A549 (cell line): ENCODE data around the gene GIT2. TPM values are rescaled to one million over a fixed set of nuclear protein-coding genes. Genes with fewer than 3 reads are reported as not detected.

ENCODE experiments used
- ATAC-seq, 2 experiments: fragments of 200-7000 bp in 1 of 2; fragments of >200 bp in 1 of 2; cut with Nextera tagmentation in 1 of 2; cut with Tn5 transposase in 1 of 2; 3 replicates each; pipeline versions ENCODE4 v1.8.0 to v1.9.1; 2018 to 2020; ENCODE audit warnings: mild to moderate bottlenecking in 1 of 2, moderate library complexity in 1 of 2
- CTCF ChIA-PET: fragments of 300-600 bp; sonication (Branson Sonifier 250); formaldehyde crosslinking; extraction: SDS; loops from one replicate; lab custom pipeline; 2021; ENCODE audit warnings: antibody characterized with exemption, inconsistent platforms; lab: Yijun Ruan, JAX
- POLR2A ChIA-PET: fragments of 350-600 bp; formaldehyde crosslinking; extraction: SDS; loops from one replicate; lab custom pipeline; 2021; ENCODE audit warnings: antibody characterized with exemption, inconsistent platforms; lab: Yijun Ruan, JAX
- DNase-seq, 2 experiments: peaks; one replicate each; pipeline versions ENCODE4 v3.0.0 to v3.0.0-alpha.2; 2011 to 2016; ENCODE audit warnings: low read depth in 1 of 2, low spot score in 1 of 2
- FAIRE-seq: peaks from 2 replicates; lab custom pipeline; 2011; peaks lifted over from hg19 to GRCh38; lab: Jason Lieb, UNC
- H3K27ac ChIP-seq, 2 experiments: fragments of >200 bp; sonication (Bioruptor Twin); formaldehyde crosslinking; 3 replicates each; pipeline ENCODE4 v1.5.1; 2016 to 2017
- H3K4me1 ChIP-seq: fragments of >200 bp; sonication (Bioruptor Twin); formaldehyde crosslinking; 3 replicates; pipeline ENCODE4 v1.6.1; 2016
- H3K4me2 ChIP-seq: fragments of >200 bp; sonication (Bioruptor Twin); formaldehyde crosslinking; 3 replicates; pipeline ENCODE4 v1.6.1; 2016
- H3K4me3 ChIP-seq: fragments of >200 bp; sonication (Bioruptor Twin); formaldehyde crosslinking; 3 replicates; pipeline ENCODE4 v1.5.1; 2016
- H3K9me3 ChIP-seq: fragments of >200 bp; sonication (Bioruptor Twin); formaldehyde crosslinking; 3 replicates; pipeline ENCODE4 v1.6.1; 2016
- BCL3 ChIP-seq: fragments of >200 bp; sonication (Bioruptor Twin); formaldehyde crosslinking; IDR thresholded peaks from 3 replicates; pipeline ENCODE4 v1.6.1; 2016
- CEBPB ChIP-seq, 2 experiments: fragments of >200 bp in 1 of 2; sonication (Bioruptor Twin) in 1 of 2; formaldehyde crosslinking in 1 of 2; IDR thresholded peaks; 2 replicates each; pipeline ENCODE4 v1.6.1; 2012 to 2016
- CHD4 ChIP-seq: fragments of 200-600 bp; sonication (generic); IDR thresholded peaks from 2 replicates; pipeline ENCODE4 v1.6.1; 2016; ENCODE audit warnings: antibody characterized with exemption, mild to moderate bottlenecking, borderline replicate concordance
- EP300 ChIP-seq, 2 experiments: fragments of >200 bp; sonication (Bioruptor Twin); formaldehyde crosslinking; IDR thresholded peaks; 2 replicates in 1 of 2; 3 replicates in 1 of 2; pipeline ENCODE4 v1.6.1; 2016 to 2017
- ESRRA ChIP-seq: fragments of 150-350 bp; IDR thresholded peaks from 2 replicates; pipeline ENCODE4 v1.6.1; 2014; ENCODE audit warnings: mild to moderate bottlenecking, low read length, borderline replicate concordance
- FOSB ChIP-seq: fragments of 250-450 bp; sonication (Bioruptor Pico); IDR thresholded peaks from 2 replicates; pipeline ENCODE4 v1.5.0; 2020; ENCODE audit warnings: mild to moderate bottlenecking, moderate library complexity
- GATA3 ChIP-seq: IDR thresholded peaks from 2 replicates; pipeline ENCODE4 v1.6.1; 2012; ENCODE audit warnings: borderline replicate concordance
- HDAC2 ChIP-seq: fragments of 200-600 bp; sonication (generic); IDR thresholded peaks from 2 replicates; pipeline ENCODE4 v1.6.1; 2016
- JUNB ChIP-seq: fragments of >200 bp; sonication (Bioruptor Twin); formaldehyde crosslinking; IDR thresholded peaks from 2 replicates; pipeline ENCODE4 v1.6.1; 2016
- KDM1A ChIP-seq: fragments of 200-600 bp; sonication (generic); IDR thresholded peaks from 2 replicates; pipeline ENCODE4 v1.6.1; 2016; ENCODE audit warnings: low read depth, mild to moderate bottlenecking
- RAD21 ChIP-seq, 2 experiments: fragments of >200 bp in 1 of 2; sonication (Bioruptor Twin) in 1 of 2; formaldehyde crosslinking in 1 of 2; IDR thresholded peaks in 1 of 2; conservative IDR thresholded peaks in 1 of 2; 2 replicates in 1 of 2; 3 replicates in 1 of 2; pipeline ENCODE4 v1.6.1; 2012 to 2018; ENCODE audit warnings: inconsistent platforms in 1 of 2
- REST ChIP-seq: fragments of 200-600 bp; sonication (generic); IDR thresholded peaks from 2 replicates; pipeline ENCODE4 v1.6.1; 2016; ENCODE audit warnings: antibody characterized with exemption, mild to moderate bottlenecking, moderate library complexity
- RNF2 ChIP-seq: fragments of 200-600 bp; sonication (generic); IDR thresholded peaks from 2 replicates; pipeline ENCODE4 v1.6.1; 2016; ENCODE audit warnings: low read depth, mild to moderate bottlenecking, antibody characterized with exemption, moderate library complexity, borderline replicate concordance
- TFCP2L1 ChIP-seq: fragments of 250-450 bp; sonication (Bioruptor Pico); IDR thresholded peaks from 2 replicates; pipeline ENCODE4 v1.5.0; 2021; ENCODE audit warnings: mild to moderate bottlenecking
- USF2 ChIP-seq: fragments of 450-650 bp; IDR thresholded peaks from 2 replicates; pipeline ENCODE4 v1.6.1; 2014; ENCODE audit warnings: antibody characterized with exemption
- ZFP36 ChIP-seq: fragments of 450-650 bp; IDR thresholded peaks from 2 replicates; pipeline ENCODE4 v1.6.1; 2014; ENCODE audit warnings: borderline replicate concordance; ENCODE audit not compliant: partially characterized antibody
- WGBS: methylation state at CpG from one replicate; pipeline ENCODE4 v1.1.6; 2017; ENCODE audit errors: missing lambda C conversion rate; 5-methylcytosine and 5-hydroxymethylcytosine counted together
- polyA plus RNA-seq, 4 experiments: library from polyadenylated mRNA; depleted of rRNA in 3 of 4; stranded (reverse); fragments of >200 nt; fragmentation: RNase III in 1 of 4; extraction: RNeasy Plus Mini Kit Qiagen cat#74134 plus additional on column Dnase treatment in 1 of 4; gene quantifications; 2 replicates in 3 of 4; 3 replicates in 1 of 4; pipeline ENCODE4 v1.2.3, GENCODE V29; 2011 to 2017
- TF ChIP-seq, protein P1 (sequence below): IDR thresholded peaks from 2 replicates; pipeline ENCODE4 v1.6.1; 2012
- TF ChIP-seq, protein P2 (sequence below): fragments of 150-350 bp; IDR thresholded peaks from 2 replicates; pipeline ENCODE4 v1.6.1; 2014; ENCODE audit warnings: low read depth, mild to moderate bottlenecking, low read length

Gene GIT2
- polyA plus RNA-seq, 2 of the 4 experiments (the other 2 are of a cell fraction): 18.5 to 38.0 TPM

DNA sequence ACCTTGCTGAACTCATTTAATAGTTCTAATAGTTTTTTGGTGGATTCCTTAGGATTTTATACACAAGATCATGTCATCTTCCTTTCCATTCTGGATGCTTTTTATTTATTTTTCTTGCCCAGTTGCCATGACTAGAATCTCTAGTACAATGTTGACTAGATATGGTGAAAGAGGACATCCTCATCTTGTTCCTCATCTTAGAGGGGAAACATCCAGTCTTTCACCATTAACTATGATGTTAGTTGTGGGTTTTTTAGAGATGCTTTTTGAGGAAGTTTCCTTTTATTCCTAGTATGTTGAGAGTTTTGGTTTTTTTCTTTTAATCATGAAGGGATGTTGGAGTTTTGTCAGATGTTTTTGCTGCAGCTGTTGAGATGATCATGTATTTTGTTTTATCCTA is 11.7 kb upstream of the GIT2 start (continued):
- TF ChIP-seq RNF2 (no peak), FOSB (no peak), TFCP2L1 (CRISPR knock-in tag) (no peak), REST (no peak), USF2 (no peak), ZFP36 (no peak), HDAC2 (no peak)
- TF ChIP-seq, protein P1, sequence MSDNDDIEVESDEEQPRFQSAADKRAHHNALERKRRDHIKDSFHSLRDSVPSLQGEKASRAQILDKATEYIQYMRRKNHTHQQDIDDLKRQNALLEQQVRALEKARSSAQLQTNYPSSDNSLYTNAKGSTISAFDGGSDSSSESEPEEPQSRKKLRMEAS: no peak

DNA sequence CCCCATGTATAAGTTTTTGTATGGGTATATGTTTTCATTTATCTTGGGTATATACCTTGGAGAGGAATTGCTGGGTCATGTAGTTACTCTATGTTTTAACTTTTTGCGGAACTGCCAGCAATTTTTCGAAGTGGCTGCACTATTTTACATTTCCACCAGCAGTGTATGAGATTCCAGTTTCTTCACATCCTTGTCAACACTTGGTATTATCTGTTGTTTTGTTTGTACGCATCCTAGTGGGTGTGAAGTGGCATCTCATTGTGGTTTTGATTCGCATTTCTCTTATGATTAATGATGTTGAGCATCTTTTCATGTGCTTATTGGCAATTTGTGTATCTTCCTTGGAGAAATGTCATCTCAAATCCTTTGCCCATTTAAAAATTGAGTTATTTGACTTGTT is 9.9 kb upstream of the GIT2 start:
- no peak overlapping the region for H3K4me2 ChIP-seq
- no peaks in the 10 kb centered on the region for H3K9me3 ChIP-seq
- no peak for FAIRE-seq
- DNase-seq: no peak
- H3K4me1 ChIP-seq: peaks cover 4% of the 10 kb centered on the region; the same call in 1 of the 3 replicates
- H3K27ac ChIP-seq: no peak overlapping the region
- H3K4me3 ChIP-seq: no peak overlapping the region
- ChIA-PET POLR2A (no interaction called here), CTCF (interaction anchor here (1.0 to 1.5 kb wide), 2 partner anchors 29 to 31 kb away, joined by 3 read pairs; no protein-coding TSS in a partner anchor)
- TF ChIP-seq, protein P2, sequence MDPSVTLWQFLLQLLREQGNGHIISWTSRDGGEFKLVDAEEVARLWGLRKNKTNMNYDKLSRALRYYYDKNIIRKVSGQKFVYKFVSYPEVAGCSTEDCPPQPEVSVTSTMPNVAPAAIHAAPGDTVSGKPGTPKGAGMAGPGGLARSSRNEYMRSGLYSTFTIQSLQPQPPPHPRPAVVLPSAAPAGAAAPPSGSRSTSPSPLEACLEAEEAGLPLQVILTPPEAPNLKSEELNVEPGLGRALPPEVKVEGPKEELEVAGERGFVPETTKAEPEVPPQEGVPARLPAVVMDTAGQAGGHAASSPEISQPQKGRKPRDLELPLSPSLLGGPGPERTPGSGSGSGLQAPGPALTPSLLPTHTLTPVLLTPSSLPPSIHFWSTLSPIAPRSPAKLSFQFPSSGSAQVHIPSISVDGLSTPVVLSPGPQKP: no peak
- no peak for TF ChIP-seq RNF2
- no peak for TF ChIP-seq EP300 (IDR thresholded peaks at IDR 0.05)
- no peak for TF ChIP-seq USF2
- WGBS: 92% methylated on average over 4 of the region's 4 CpGs
- no peak for ATAC-seq

DNA sequence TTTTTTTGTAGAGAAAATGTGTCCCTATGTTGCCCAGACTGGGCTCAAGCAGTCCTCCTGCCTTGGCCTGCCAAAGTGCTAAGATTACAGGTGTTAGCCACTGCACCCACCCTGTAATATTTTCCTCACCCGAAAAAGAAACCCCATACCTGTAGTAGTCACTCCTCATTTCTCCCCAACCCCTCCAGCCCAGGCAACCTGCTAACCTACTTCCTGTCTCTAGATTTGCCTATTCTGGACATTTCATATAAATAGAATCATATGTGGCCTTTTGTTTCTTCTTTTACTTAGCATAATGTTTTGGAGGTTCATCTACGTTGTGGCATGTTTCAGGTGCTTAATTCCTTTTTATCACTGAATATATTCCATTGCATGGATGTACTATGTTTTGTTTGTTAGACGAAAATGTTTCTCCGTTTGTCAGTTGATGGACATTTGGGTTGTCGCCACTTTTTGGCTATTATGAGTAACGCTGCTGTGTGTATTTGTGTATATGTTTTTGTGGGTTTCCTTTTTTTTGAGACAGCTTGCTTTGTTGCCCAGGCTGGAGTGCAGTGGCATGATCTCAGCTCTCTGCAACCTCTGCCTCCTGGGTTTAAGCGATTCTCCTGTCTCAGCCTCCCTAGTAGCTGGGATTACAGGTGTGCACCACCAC is 9.3 kb upstream of the GIT2 start:
- no peak for DNase-seq
- TF ChIP-seq ZFP36 (no peak), BCL3 (no peak), RAD21 (conservative IDR thresholded peaks at IDR 0.05 in 1 of 2, IDR thresholded peaks at IDR 0.05 in 1 of 2) (no peak), ESRRA (no peak), GATA3 (no peak), KDM1A (no peak), CEBPB (IDR thresholded peaks at IDR 0.05) (no peak), CHD4 (no peak), JUNB (no peak)
- Histone ChIP-seq H3K4me3 (no peak overlapping the region), H3K27ac (no peak overlapping the region), H3K9me3 (no peaks in the 10 kb centered on the region), H3K4me1 (peaks cover 6% of the 10 kb centered on the region; the same call in 1 of the 3 replicates), H3K4me2 (no peak overlapping the region)
- POLR2A ChIA-PET: no interaction called here
- FAIRE-seq: no peak
- no peak for ATAC-seq
- CTCF ChIA-PET: no interaction called here
- WGBS: 87% methylated on average over 7 of the region's 7 CpGs
